ENCODE results near the gene SKAP2. TPM values are rescaled to one million over a fixed set of nuclear protein-coding genes. Genes with fewer than 3 reads are reported as not detected.
A peak's percentile ranks its signal among the peaks of the same experiment; 100 is the strongest.

SKAP2 gene
- total RNA-seq, 1 experiment from 2014 or later: 9.6 TPM

GRCh38 chr7:26681819-26682418 lies 182.5 kb downstream of the SKAP2 start:
- POLR2A ChIA-PET (ENCODE audit: unreplicated experiment): no interaction called here
- intact Hi-C loops (cut with micrococcal nuclease): loop anchor here (1.0 kb wide), 1 partner anchor 479 kb away; no protein-coding TSS in a partner anchor
- ATAC-seq: peak; percentile 42; the same call in 1 of the 2 replicates

DNA sequence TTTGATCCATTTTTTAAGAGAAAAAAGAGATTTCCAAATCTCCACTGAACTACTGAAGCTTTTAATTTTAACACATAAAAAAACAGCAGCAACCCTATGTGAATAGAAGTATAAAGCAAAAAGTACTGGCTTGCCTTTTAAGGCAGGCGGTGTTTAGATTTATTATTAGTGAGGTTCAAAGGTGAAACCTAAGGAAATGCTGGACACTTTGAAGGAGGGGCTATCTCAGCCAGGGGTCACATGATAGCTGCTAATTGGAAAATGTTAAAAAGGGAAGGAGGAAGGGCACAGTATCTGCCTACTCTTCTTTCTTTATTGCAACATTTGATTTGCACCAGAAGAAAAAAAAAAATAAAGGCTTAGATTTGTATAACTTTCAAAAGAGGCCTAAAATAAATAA lies 183.8 kb downstream of the SKAP2 start:
- H3K79me2 ChIP-seq (ENCODE audit: low read length): no peaks in the 10 kb centered on the region

More at GRCh38 chr7:26681819-26682418, 182.5 kb downstream of the SKAP2 start:
- no peak overlapping the region for H2AFZ ChIP-seq (ENCODE audit: low read length)
- no peaks in the 10 kb centered on the region for H3F3A ChIP-seq (ENCODE audit: low read length, unreplicated experiment)
- no peaks in the 10 kb centered on the region for H3K27me3 ChIP-seq (ENCODE audit: low read length)
- H4K20me1 ChIP-seq (ENCODE audit: low read length): no peaks in the 10 kb centered on the region
- TF ChIP-seq, protein P1, sequence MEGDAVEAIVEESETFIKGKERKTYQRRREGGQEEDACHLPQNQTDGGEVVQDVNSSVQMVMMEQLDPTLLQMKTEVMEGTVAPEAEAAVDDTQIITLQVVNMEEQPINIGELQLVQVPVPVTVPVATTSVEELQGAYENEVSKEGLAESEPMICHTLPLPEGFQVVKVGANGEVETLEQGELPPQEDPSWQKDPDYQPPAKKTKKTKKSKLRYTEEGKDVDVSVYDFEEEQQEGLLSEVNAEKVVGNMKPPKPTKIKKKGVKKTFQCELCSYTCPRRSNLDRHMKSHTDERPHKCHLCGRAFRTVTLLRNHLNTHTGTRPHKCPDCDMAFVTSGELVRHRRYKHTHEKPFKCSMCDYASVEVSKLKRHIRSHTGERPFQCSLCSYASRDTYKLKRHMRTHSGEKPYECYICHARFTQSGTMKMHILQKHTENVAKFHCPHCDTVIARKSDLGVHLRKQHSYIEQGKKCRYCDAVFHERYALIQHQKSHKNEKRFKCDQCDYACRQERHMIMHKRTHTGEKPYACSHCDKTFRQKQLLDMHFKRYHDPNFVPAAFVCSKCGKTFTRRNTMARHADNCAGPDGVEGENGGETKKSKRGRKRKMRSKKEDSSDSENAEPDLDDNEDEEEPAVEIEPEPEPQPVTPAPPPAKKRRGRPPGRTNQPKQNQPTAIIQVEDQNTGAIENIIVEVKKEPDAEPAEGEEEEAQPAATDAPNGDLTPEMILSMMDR (conservative IDR thresholded peaks at IDR 0.05; ENCODE audit: low read depth, low read length): peak; percentile 79
- no peak for TF ChIP-seq EZH2 (IDR thresholded peaks at IDR 0.05; ENCODE audit: low read length, unreplicated experiment)
- no peaks in the 10 kb centered on the region for H3K9me3 ChIP-seq (ENCODE audit: low read length)
- BruUV-seq (replicated peaks): no TSS peak
- DNase-seq: peak; percentile 53
- H3K4me1 ChIP-seq (ENCODE audit: insufficient read depth, low read length): peaks cover 4% of the 10 kb centered on the region; the same call in 1 of the 2 replicates
- no peaks in the 10 kb centered on the region for H3K9me2 ChIP-seq (replicated peaks; ENCODE audit: low read length)
- H3K27ac ChIP-seq (ENCODE audit: low read length): no peak overlapping the region
- CTCF ChIA-PET: interaction anchor here (0.5 to 2.7 kb wide), 9 partner anchors 23 to 479 kb away, joined by 3 to 19 read pairs (median 3); no protein-coding TSS in a partner anchor
- H3K36me3 ChIP-seq (ENCODE audit: low read depth, low read length): no peaks in the 10 kb centered on the region
- H3K79me2 ChIP-seq (ENCODE audit: low read length): no peaks in the 10 kb centered on the region
- no peak overlapping the region for H3K4me2 ChIP-seq (ENCODE audit: low read length)
- no peak overlapping the region for H3K9ac ChIP-seq (ENCODE audit: low read length)
- H3K4me3 ChIP-seq (ENCODE audit: low read length): no peak overlapping the region

More for the DNA sequence above, 183.8 kb downstream of the SKAP2 start:
- TF ChIP-seq, protein P1 (conservative IDR thresholded peaks at IDR 0.05; ENCODE audit: low read depth, low read length): no peak
- TF ChIP-seq EZH2phosphoT487 (IDR thresholded peaks at IDR 0.05; ENCODE audit: borderline replicate concordance, low read length) (no peak), EZH2 (IDR thresholded peaks at IDR 0.05; ENCODE audit: low read length, unreplicated experiment) (no peak)
- CTCF ChIA-PET: interaction anchor here (0.7 kb wide), 1 partner anchor 103 kb away, joined by 3 read pairs; no protein-coding TSS in a partner anchor
- intact Hi-C loops (cut with micrococcal nuclease): no loop called here
- no peaks in the 10 kb centered on the region for H3K9me2 ChIP-seq (replicated peaks; ENCODE audit: low read length)
- H3K4me1 ChIP-seq (ENCODE audit: insufficient read depth, low read length): peaks cover 3% of the 10 kb centered on the region
- no peak overlapping the region for H3K4me3 ChIP-seq (ENCODE audit: low read length)
- no TSS peak for BruUV-seq (replicated peaks)
- H2AFZ ChIP-seq (ENCODE audit: low read length): no peak overlapping the region
- no peak overlapping the region for H3K9ac ChIP-seq (ENCODE audit: low read length)
- H3K9me3 ChIP-seq (ENCODE audit: low read length): no peaks in the 10 kb centered on the region
- H3F3A ChIP-seq (ENCODE audit: low read length, unreplicated experiment): no peaks in the 10 kb centered on the region
- H3K27me3 ChIP-seq (ENCODE audit: low read length): no peaks in the 10 kb centered on the region
- ATAC-seq (no peak), DNase-seq (no peak)
- H3K27ac ChIP-seq (ENCODE audit: low read length): no peak overlapping the region
- H3K4me2 ChIP-seq (ENCODE audit: low read length): no peak overlapping the region
- H4K20me1 ChIP-seq (ENCODE audit: low read length): no peaks in the 10 kb centered on the region
- POLR2A ChIA-PET (ENCODE audit: unreplicated experiment): no interaction called here
- no peaks in the 10 kb centered on the region for H3K36me3 ChIP-seq (ENCODE audit: low read depth, low read length)
